Lower leg skin (tissue), 4 donors: ENCODE data around the gene PCDHGB2. TPM values are rescaled to one million over a fixed set of nuclear protein-coding genes. Genes with fewer than 3 reads are reported as not detected.

Experiments
- DNase-seq, 2 donors: peaks; one replicate each; pipeline ENCODE4 v3.0.0-alpha.2; 2019; ENCODE audit warnings: low spot score in 2 of 2
- H3K4me3 ChIP-seq: fragments of 200-600 bp; sonication (generic); 2 replicates; pipeline ENCODE4 v1.5.1; 2017; ENCODE audit warnings: mild to moderate bottlenecking, low read depth; ENCODE audit not compliant: poor library complexity, severe bottlenecking
- POLR2A ChIP-seq, 2 donors: fragments of 450-650 bp; IDR thresholded peaks; one replicate each; pipeline ENCODE4 v1.6.1; 2016 to 2017; ENCODE audit warnings: antibody characterized with exemption in 2 of 2, mild to moderate bottlenecking in 1 of 2, moderate library complexity in 1 of 2
- WGBS, 2 donors: methylation state at CpG; one replicate each; pipeline ENCODE4 v1.1.5; 2018; 5-methylcytosine and 5-hydroxymethylcytosine counted together
- intact Hi-C: fragments of 100-400 bp; cut with DNase I; formaldehyde crosslinking; loops from one replicate; pipeline ENCODE4 v1.15.0; 2023; ENCODE audit warnings: low total_unique reads
- total RNA-seq, 4 donors: library from RNA; depleted of rRNA; stranded (reverse); fragments of >200 nt; gene quantifications; one replicate each; pipeline ENCODE4 v1.1.0, GENCODE V29; 2016
- TF ChIP-seq, protein P1 (sequence below), 3 donors: fragments of 450-650 bp; IDR thresholded peaks; one replicate each; pipeline ENCODE4 v1.5.1; 2016; ENCODE audit warnings: antibody characterized with exemption in 3 of 3, mild to moderate bottlenecking in 3 of 3, moderate library complexity in 2 of 3

Gene PCDHGB2
- total RNA-seq, 4 donors from 2014 or later = 2.1 to 4.0 (median 2.6) TPM

DNA sequence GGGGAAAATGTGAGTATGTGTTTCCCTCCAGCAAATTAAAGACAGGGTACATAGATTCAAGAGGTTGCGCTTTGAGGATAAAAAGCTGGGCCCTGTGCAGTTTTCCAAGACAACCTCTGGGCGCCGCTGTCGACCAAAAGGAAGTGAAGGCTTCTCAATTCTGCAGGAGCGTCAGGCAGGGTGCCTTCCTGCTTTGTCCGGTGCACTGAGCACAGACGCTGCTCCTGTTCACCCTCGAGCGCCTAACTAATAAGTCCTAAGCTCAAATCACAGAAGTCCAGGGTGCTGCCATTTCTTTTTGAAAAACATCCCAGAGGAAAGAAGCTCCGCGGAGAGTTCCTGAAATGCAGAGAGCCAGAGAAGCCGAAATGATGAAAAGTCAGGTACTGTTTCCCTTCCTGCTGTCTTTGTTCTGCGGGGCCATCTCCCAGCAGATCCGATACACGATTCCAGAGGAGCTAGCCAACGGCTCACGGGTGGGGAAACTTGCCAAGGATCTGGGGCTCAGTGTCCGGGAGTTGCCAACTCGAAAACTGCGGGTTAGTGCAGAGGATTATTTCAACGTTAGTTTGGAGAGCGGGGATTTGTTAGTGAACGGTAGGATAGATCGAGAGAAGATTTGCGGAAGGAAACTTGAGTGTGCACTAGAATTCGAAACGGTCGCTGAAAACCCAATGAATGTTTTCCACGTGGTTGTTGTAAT, 9.7 kb upstream of the PCDHGB2 start, which contains the start of gene PCDHGB1:
TSS of gene PCDHGB1 (plus strand) at position 183 of the 703 bp plus-strand sequence. CDS start at position 345, 162 bp downstream.
- DNase-seq = peak in 1 of 2 donors; percentile 82
- no peak within 1 kb of the TSS for H3K4me3 ChIP-seq
- TF ChIP-seq, protein P1, sequence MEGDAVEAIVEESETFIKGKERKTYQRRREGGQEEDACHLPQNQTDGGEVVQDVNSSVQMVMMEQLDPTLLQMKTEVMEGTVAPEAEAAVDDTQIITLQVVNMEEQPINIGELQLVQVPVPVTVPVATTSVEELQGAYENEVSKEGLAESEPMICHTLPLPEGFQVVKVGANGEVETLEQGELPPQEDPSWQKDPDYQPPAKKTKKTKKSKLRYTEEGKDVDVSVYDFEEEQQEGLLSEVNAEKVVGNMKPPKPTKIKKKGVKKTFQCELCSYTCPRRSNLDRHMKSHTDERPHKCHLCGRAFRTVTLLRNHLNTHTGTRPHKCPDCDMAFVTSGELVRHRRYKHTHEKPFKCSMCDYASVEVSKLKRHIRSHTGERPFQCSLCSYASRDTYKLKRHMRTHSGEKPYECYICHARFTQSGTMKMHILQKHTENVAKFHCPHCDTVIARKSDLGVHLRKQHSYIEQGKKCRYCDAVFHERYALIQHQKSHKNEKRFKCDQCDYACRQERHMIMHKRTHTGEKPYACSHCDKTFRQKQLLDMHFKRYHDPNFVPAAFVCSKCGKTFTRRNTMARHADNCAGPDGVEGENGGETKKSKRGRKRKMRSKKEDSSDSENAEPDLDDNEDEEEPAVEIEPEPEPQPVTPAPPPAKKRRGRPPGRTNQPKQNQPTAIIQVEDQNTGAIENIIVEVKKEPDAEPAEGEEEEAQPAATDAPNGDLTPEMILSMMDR (IDR thresholded peaks at IDR 0.05) = no peak
- no peak for TF ChIP-seq POLR2A (IDR thresholded peaks at IDR 0.05)
- intact Hi-C loops = loop anchor here (2.0 kb wide), 1 partner anchor 49 kb away; no protein-coding TSS in a partner anchor
- 21 to 25% methylated on average over 29 of the region's 29 CpGs for WGBS, 2 donors

DNA sequence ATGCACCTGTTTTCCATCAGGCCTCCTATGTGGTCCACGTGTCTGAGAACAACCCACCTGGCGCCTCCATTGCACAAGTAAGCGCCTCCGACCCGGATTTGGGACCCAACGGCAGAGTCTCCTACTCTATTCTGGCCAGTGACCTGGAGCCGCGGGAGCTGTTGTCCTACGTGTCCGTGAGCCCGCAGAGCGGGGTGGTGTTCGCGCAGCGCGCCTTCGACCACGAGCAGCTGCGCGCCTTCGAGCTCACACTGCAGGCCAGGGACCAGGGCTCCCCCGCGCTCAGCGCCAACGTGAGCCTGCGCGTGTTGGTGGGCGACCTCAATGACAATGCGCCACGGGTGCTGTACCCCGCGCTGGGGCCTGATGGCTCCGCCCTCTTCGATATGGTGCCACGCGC, 8.2 kb upstream of the PCDHGB2 start:
- TF ChIP-seq POLR2A (IDR thresholded peaks at IDR 0.05) = no peak
- TF ChIP-seq, protein P1 (IDR thresholded peaks at IDR 0.05) = no peak
- H3K4me3 ChIP-seq = no peak overlapping the region
- WGBS, 2 donors = 40 to 50% methylated on average over 17 to 22 of the region's 36 CpGs
- no peak for DNase-seq
- intact Hi-C loops = no loop called here

DNA sequence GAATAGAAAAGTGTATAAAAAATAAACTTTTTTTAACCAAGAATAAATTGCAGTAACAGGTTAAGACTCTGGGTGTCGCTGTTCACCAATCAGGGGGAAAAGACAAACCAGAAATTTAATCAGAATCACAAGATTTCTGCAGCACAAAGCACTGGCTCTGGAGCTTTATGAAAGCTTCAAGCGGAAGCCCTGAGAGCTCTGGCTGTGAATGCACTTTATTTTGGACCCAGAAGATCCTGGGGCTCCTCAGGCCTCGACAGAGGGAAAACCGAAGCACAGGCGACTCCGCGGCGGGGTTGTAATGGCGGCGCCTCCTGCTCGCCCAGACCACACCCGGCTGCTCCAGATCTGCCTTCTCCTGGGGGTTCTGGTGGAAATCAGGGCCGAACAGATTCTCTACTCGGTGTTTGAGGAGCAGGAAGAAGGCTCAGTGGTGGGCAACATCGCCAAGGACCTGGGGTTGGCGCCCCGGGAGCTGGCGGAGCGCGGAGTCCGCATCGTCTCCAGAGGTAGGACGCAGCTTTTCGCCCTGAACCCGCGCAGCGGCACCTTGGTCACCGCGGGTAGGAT, 4.8 kb upstream of the PCDHGB2 start, which contains the start of gene PCDHGA4:
TSS of gene PCDHGA4 (plus strand) at position 122 of the 570 bp plus-strand sequence. CDS start at position 209, 87 bp downstream.
- no peak for TF ChIP-seq POLR2A (IDR thresholded peaks at IDR 0.05)
- TF ChIP-seq, protein P1 (IDR thresholded peaks at IDR 0.05) = no peak
- intact Hi-C loops = no loop called here
- DNase-seq = no peak
- WGBS, 2 donors = 17 to 21% methylated on average over 18 to 28 of the region's 29 CpGs
- H3K4me3 ChIP-seq = no peak within 1 kb of the TSS

DNA sequence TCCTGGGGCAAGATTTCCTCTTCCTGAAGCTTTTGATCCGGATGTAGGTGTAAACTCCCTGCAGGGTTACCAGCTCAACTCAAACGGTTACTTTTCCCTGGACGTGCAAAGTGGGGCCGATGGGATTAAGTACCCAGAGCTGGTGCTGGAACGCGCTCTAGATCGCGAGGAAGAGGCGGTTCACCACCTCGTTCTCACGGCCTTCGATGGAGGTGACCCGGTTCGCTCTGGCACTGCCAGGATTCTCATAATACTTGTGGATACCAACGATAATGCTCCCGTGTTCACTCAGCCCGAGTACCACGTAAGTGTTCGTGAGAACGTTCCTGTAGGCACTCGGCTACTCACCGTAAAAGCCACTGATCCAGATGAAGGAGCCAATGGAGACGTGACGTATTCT, 4.2 kb upstream of the PCDHGB2 start:
- TF ChIP-seq, protein P1 (IDR thresholded peaks at IDR 0.05) = no peak
- intact Hi-C loops = no loop called here
- H3K4me3 ChIP-seq = no peak overlapping the region
- WGBS, 2 donors = 54 to 56% methylated on average over 24 of the region's 24 CpGs
- no peak for DNase-seq

DNA sequence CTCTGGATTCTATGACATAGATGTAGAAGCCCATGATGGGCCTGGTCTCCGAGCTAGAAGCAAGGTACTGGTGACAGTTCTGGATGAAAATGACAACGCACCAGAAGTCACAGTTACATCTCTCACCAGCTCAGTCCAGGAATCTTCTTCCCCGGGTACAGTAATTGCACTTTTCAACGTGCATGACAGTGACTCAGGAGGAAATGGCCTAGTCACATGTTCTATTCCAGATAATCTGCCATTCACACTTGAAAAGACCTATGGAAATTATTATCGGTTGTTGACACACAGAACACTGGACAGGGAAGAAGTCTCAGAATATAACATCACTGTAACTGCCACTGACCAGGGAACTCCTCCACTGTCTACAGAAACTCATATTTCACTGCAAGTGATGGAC, 3.7 kb upstream of the PCDHGB2 start:
- no peak overlapping the region for H3K4me3 ChIP-seq
- no peak for DNase-seq
- WGBS, 2 donors = 76 to 77% methylated on average over 5 of the region's 5 CpGs
- intact Hi-C loops = no loop called here
- TF ChIP-seq, protein P1 (IDR thresholded peaks at IDR 0.05) = no peak
- TF ChIP-seq POLR2A (IDR thresholded peaks at IDR 0.05) = no peak
